HL-60 (cell line): ENCODE measurements around the gene GRK6.

Source experiments
- DNase-seq, 2 experiments: peaks; one replicate each; pipeline ENCODE4 v3.0.0-alpha.2; 2010 to 2020; ENCODE audit warnings: low read depth in 1 of 2, low spot score in 1 of 2
- H3K27ac ChIP-seq: fragments of 250-450 bp; sonication (Bioruptor Pico); replicated peaks from 2 replicates; pipeline ENCODE4 v1.5.1; 2020; ENCODE audit warnings: mild to moderate bottlenecking, moderate library complexity
- H3K27me3 ChIP-seq: fragments of 250-450 bp; sonication (Bioruptor Pico); 2 replicates; pipeline ENCODE4 v1.5.1; 2021; ENCODE audit warnings: mild to moderate bottlenecking, moderate library complexity; ENCODE audit not compliant: insufficient read depth, poor library complexity, severe bottlenecking
- H3K4me3 ChIP-seq: replicated peaks from 2 replicates; pipeline ENCODE4 v1.5.1; 2011; ENCODE audit warnings: mild to moderate bottlenecking, control low read depth, low read length; ENCODE audit not compliant: insufficient read depth
- GABPA ChIP-seq: IDR thresholded peaks from 2 replicates; pipeline ENCODE4 v1.6.1; 2012; ENCODE audit warnings: low read depth
- POLR2AphosphoS5 ChIP-seq: IDR thresholded peaks from 2 replicates; pipeline ENCODE4 v1.6.1; 2012; ENCODE audit warnings: low read depth
- SPI1 ChIP-seq: IDR thresholded peaks from 2 replicates; pipeline ENCODE4 v1.6.1; 2012; ENCODE audit warnings: low read depth, mild to moderate bottlenecking, borderline replicate concordance
- TF ChIP-seq, protein P1 (sequence below): IDR thresholded peaks from 2 replicates; pipeline ENCODE4 v1.6.1; 2012; ENCODE audit warnings: low read depth; ENCODE audit not compliant: insufficient replicate concordance
- TF ChIP-seq, protein P2 (sequence below): IDR thresholded peaks from one replicate; pipeline ENCODE4 v1.5.1; 2011; ENCODE audit warnings: low read length, control low read depth, inconsistent platforms; ENCODE audit not compliant: insufficient read depth

GRK6 gene

DNA sequence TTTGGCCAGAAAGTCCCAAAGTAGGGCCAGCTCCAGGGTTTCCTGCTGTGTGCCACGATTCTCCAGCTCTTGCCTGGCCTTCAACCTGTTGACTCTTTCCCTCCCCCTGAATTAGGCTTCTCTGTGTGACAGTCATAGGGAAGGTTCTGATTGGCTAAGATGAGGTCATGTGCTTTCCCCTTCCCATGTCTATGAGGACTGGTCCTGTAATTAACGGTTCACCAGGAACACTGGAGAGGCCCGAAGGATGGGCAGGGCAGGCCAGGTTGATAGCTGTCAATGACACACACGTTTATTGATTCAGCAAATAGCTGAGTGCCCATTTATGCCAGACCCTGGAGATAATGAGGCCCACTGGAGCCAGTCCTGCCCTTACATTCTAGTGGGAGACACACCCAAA lies 11.1 kb downstream of the GRK6 start:
- no peak overlapping the region for H3K4me3 ChIP-seq
- DNase-seq, result peak in 1 of 2 experiments; percentile 55

DNA sequence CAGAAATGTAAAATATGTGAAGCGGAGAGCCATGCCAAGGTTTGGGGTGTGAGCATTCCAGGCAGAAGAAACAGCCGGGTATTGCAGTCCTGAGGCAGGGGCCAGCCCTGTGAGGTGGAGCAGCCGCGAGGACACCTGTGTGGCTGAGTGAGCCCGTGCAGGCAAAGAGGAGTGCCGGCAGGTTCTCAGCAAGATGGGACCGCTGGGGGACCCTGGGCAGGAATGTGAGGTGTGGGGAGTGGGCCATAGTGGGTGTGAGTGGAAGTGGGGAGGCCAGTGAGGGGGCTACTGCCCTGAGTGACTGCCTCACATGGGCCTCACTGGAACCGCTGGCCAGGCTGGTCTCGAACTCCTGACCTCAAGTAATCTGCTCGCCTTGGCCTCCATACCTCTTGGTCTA lies 12.0 kb downstream of the GRK6 start:
- peak in 1 of 2 experiments; percentile 1 for DNase-seq
- Histone ChIP-seq H3K27me3 (no peaks in the 10 kb centered on the region), H3K27ac (no peak overlapping the region), H3K4me3 (no peak overlapping the region)
- TF ChIP-seq, protein P1, sequence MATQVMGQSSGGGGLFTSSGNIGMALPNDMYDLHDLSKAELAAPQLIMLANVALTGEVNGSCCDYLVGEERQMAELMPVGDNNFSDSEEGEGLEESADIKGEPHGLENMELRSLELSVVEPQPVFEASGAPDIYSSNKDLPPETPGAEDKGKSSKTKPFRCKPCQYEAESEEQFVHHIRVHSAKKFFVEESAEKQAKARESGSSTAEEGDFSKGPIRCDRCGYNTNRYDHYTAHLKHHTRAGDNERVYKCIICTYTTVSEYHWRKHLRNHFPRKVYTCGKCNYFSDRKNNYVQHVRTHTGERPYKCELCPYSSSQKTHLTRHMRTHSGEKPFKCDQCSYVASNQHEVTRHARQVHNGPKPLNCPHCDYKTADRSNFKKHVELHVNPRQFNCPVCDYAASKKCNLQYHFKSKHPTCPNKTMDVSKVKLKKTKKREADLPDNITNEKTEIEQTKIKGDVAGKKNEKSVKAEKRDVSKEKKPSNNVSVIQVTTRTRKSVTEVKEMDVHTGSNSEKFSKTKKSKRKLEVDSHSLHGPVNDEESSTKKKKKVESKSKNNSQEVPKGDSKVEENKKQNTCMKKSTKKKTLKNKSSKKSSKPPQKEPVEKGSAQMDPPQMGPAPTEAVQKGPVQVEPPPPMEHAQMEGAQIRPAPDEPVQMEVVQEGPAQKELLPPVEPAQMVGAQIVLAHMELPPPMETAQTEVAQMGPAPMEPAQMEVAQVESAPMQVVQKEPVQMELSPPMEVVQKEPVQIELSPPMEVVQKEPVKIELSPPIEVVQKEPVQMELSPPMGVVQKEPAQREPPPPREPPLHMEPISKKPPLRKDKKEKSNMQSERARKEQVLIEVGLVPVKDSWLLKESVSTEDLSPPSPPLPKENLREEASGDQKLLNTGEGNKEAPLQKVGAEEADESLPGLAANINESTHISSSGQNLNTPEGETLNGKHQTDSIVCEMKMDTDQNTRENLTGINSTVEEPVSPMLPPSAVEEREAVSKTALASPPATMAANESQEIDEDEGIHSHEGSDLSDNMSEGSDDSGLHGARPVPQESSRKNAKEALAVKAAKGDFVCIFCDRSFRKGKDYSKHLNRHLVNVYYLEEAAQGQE, result no peak
- TF ChIP-seq POLR2AphosphoS5, result peak; percentile 80

More for the DNA sequence above, 11.1 kb downstream of the GRK6 start:
- no peaks in the 10 kb centered on the region for H3K27me3 ChIP-seq
- TF ChIP-seq POLR2AphosphoS5 (no peak), SPI1 (no peak), GABPA (no peak)
- TF ChIP-seq, protein P1, result no peak
- TF ChIP-seq, protein P2, sequence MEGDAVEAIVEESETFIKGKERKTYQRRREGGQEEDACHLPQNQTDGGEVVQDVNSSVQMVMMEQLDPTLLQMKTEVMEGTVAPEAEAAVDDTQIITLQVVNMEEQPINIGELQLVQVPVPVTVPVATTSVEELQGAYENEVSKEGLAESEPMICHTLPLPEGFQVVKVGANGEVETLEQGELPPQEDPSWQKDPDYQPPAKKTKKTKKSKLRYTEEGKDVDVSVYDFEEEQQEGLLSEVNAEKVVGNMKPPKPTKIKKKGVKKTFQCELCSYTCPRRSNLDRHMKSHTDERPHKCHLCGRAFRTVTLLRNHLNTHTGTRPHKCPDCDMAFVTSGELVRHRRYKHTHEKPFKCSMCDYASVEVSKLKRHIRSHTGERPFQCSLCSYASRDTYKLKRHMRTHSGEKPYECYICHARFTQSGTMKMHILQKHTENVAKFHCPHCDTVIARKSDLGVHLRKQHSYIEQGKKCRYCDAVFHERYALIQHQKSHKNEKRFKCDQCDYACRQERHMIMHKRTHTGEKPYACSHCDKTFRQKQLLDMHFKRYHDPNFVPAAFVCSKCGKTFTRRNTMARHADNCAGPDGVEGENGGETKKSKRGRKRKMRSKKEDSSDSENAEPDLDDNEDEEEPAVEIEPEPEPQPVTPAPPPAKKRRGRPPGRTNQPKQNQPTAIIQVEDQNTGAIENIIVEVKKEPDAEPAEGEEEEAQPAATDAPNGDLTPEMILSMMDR, result no peak
- H3K27ac ChIP-seq, result no peak overlapping the region

DNA sequence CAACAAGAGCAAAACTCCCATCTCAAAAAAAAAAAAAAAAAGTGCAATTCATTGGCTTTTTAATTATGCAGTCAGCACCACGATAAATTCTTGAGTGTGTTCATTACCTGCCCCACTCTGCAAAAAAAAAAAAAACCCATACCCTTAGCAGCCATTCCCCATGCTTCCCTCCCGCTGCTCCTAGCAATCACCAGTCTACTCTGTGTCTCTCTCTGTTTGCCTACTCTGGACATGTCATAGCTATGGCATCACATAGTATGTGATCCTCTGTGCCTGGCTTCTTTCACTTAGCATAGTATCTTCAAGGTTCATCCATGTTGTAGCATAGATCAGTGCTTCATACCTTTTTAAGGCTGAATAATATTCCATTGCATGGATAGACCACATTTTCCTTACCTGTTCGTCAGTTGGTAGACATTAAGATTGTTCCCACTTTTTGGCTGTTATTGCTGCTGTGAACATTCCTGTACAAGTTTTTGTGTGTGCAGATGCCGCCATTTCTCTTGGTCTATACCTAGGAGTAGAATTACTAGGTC lies 13.1 kb downstream of the GRK6 start:
- DNase-seq, result no peak
- Histone ChIP-seq H3K27ac (no peak overlapping the region), H3K4me3 (no peak overlapping the region), H3K27me3 (no peaks in the 10 kb centered on the region)
- TF ChIP-seq POLR2AphosphoS5 (no peak), SPI1 (no peak), GABPA (no peak)
- TF ChIP-seq, protein P1, result no peak
- TF ChIP-seq, protein P2, result no peak
